K562 (cell line): ENCODE results near the gene NPFF. TPM values are rescaled to one million over a fixed set of nuclear protein-coding genes. Genes with fewer than 3 reads are reported as not detected.

Experiments used
- ARNT ChIP-seq, 2 experiments: fragments of 450-650 bp; IDR thresholded peaks; 2 replicates each; pipeline ENCODE4 v1.6.1; 2016; ENCODE audit warnings: mild to moderate bottlenecking in 1 of 2
- CSDE1 ChIP-seq, 2 experiments: fragments of 450-650 bp; IDR thresholded peaks; 2 replicates each; pipeline ENCODE4 v1.6.1; 2016; ENCODE audit warnings: mild to moderate bottlenecking in 1 of 2
- HCFC1 ChIP-seq: IDR thresholded peaks from 2 replicates; pipeline ENCODE4 v1.6.1; 2012; ENCODE audit warnings: low read depth, low read length, improper control_type of control experiment
- HDAC6 ChIP-seq: IDR thresholded peaks from 2 replicates; pipeline ENCODE4 v1.6.1; 2012; ENCODE audit warnings: low read depth, mild to moderate bottlenecking, control low read depth, inconsistent platforms, low read length, moderate library complexity
- KDM5B ChIP-seq: fragments of 200-600 bp; sonication (generic); IDR thresholded peaks from 2 replicates; pipeline ENCODE4 v1.6.1; 2012; ENCODE audit warnings: low read depth, mild to moderate bottlenecking, moderate library complexity, low read length, control low read depth, inconsistent platforms; ENCODE audit not compliant: insufficient replicate concordance
- MAZ ChIP-seq, 2 experiments: fragments of 450-650 bp in 1 of 2; sonication (generic) in 1 of 2; formaldehyde crosslinking; IDR thresholded peaks in 1 of 2; conservative IDR thresholded peaks in 1 of 2; 2 replicates each; pipeline versions ENCODE4 v1.4.0 to v1.5.0; 2020; ENCODE audit warnings: mild to moderate bottlenecking in 1 of 2, missing genetic modification reagents in 1 of 2
- MCM3 ChIP-seq: fragments of 450-650 bp; IDR thresholded peaks from 2 replicates; pipeline ENCODE4 v1.6.1; 2016
- NR4A1 ChIP-seq, 2 experiments: fragments of 250-450 bp in 1 of 2; fragments of 450-650 bp in 1 of 2; sonication (Bioruptor Pico) in 1 of 2; IDR thresholded peaks; 2 replicates each; pipeline versions ENCODE4 v1.4.0 to v1.6.1; 2016 to 2020; ENCODE audit warnings: mild to moderate bottlenecking in 2 of 2, missing compliant biosample characterization in 1 of 2, missing genetic modification characterization in 1 of 2, moderate library complexity in 1 of 2
- SIN3B ChIP-seq: fragments of 450-650 bp; IDR thresholded peaks from 2 replicates; pipeline ENCODE4 v1.6.1; 2017; ENCODE audit warnings: low read depth, mild to moderate bottlenecking, moderate library complexity
- SP1 ChIP-seq: sonication (generic); formaldehyde crosslinking; IDR thresholded peaks from 2 replicates; pipeline ENCODE4 v1.8.1; 2022; ENCODE audit warnings: mild to moderate bottlenecking, missing genetic modification reagents
- STAG1 ChIP-seq: sonication (generic); formaldehyde crosslinking; IDR thresholded peaks from 2 replicates; pipeline ENCODE4 v1.5.0; 2020; ENCODE audit warnings: missing genetic modification reagents, borderline replicate concordance
- TRIM24 ChIP-seq, 2 experiments: fragments of 450-650 bp; IDR thresholded peaks; 2 replicates each; pipeline ENCODE4 v1.6.1; 2016
- ZEB2 ChIP-seq: fragments of 450-650 bp; IDR thresholded peaks from 2 replicates; pipeline ENCODE4 v1.6.1; 2016
- ZNF232 ChIP-seq: sonication (generic); formaldehyde crosslinking; IDR thresholded peaks from 2 replicates; pipeline ENCODE4 v1.8.0; 2022; ENCODE audit warnings: mild to moderate bottlenecking, missing genetic modification reagents
- ZNF507 ChIP-seq: conservative IDR thresholded peaks from 2 replicates; pipeline ENCODE4 v1.6.1; 2017; ENCODE audit warnings: missing genetic modification characterization, missing compliant biosample characterization
- ZNF592 ChIP-seq: fragments of 450-650 bp; IDR thresholded peaks from 2 replicates; pipeline ENCODE4 v1.6.1; 2017; ENCODE audit warnings: antibody characterized with exemption, mild to moderate bottlenecking
- polyA plus RNA-seq, 8 experiments: library from polyadenylated mRNA; depleted of rRNA in 4 of 8; stranded (reverse) in 5 of 8; unstranded in 3 of 8; fragments of >200 nt; fragmentation: Nextera tagmentation in 2 of 8; fragmentation: Illumina TruSeq in 1 of 8; extraction: Ambion mirVana in 2 of 8; extraction: Trizol in 1 of 8; gene quantifications; 2 replicates each; pipeline versions ENCODE4 v1.2.1 to v1.2.3, GENCODE V29; 2011 to 2014; ENCODE audit warnings: inconsistent platforms in 1 of 8, missing spikeins in 1 of 8
- total RNA-seq, 7 experiments: library from RNA; depleted of rRNA in 6 of 7; stranded (reverse); fragments of >200 nt in 6 of 7; fragmentation: Illumina TruSeq in 2 of 7; extraction: Trizol in 2 of 7; gene quantifications; 2 replicates each; pipeline versions ENCODE4 v1.2.1 to v1.2.3, GENCODE V29; 2011 to 2021; ENCODE audit warnings: low replicate concordance in 1 of 7
- TF ChIP-seq, protein P1 (sequence below), 2 experiments: fragments of 450-650 bp; IDR thresholded peaks; 2 replicates each; pipeline ENCODE4 v1.6.1; 2016; ENCODE audit warnings: mild to moderate bottlenecking in 2 of 2, borderline replicate concordance in 1 of 2, low read depth in 1 of 2, moderate library complexity in 1 of 2

Gene NPFF
- total and polyA plus RNA-seq, 9 of the 15 experiments (the other 6 are each of a cell fraction or from before 2014, with no cell fraction given): 0.15 to 1.2 (median 0.55) TPM; not detected in 6

GRCh38 chr12:53501615-53502181 lies 5.6 kb downstream of the NPFF start (continued):
- no peak for TF ChIP-seq ZEB2
- no peak for TF ChIP-seq STAG1 (CRISPR knock-in tag)
- no peak for TF ChIP-seq CSDE1 (IDR thresholded peaks at IDR 0.05)
- no peak for TF ChIP-seq HDAC6
- no peak for TF ChIP-seq NR4A1 (CRISPR knock-in tag; IDR thresholded peaks at IDR 0.05)
- peak; percentile 22; the same call in 1 of the 2 replicates for TF ChIP-seq NR4A1 (tag; IDR thresholded peaks at IDR 0.05)
- no peak; a peak in 2 of 4 replicates for TF ChIP-seq MAZ (CRISPR knock-in tag; conservative IDR thresholded peaks at IDR 0.05 in 1 of 2, IDR thresholded peaks at IDR 0.05 in 1 of 2)
- peak; percentile 50 for TF ChIP-seq KDM5B
- no peak for TF ChIP-seq MCM3
- no peak for TF ChIP-seq ZNF232
- no peak for TF ChIP-seq SIN3B
- no peak for TF ChIP-seq ZNF507
- no peak for TF ChIP-seq ARNT (IDR thresholded peaks at IDR 0.05)
- no peak for TF ChIP-seq TRIM24 (IDR thresholded peaks at IDR 0.05)
- TF ChIP-seq HCFC1: no peak
- TF ChIP-seq SP1 (CRISPR knock-in tag): no peak
- TF ChIP-seq, protein P1, sequence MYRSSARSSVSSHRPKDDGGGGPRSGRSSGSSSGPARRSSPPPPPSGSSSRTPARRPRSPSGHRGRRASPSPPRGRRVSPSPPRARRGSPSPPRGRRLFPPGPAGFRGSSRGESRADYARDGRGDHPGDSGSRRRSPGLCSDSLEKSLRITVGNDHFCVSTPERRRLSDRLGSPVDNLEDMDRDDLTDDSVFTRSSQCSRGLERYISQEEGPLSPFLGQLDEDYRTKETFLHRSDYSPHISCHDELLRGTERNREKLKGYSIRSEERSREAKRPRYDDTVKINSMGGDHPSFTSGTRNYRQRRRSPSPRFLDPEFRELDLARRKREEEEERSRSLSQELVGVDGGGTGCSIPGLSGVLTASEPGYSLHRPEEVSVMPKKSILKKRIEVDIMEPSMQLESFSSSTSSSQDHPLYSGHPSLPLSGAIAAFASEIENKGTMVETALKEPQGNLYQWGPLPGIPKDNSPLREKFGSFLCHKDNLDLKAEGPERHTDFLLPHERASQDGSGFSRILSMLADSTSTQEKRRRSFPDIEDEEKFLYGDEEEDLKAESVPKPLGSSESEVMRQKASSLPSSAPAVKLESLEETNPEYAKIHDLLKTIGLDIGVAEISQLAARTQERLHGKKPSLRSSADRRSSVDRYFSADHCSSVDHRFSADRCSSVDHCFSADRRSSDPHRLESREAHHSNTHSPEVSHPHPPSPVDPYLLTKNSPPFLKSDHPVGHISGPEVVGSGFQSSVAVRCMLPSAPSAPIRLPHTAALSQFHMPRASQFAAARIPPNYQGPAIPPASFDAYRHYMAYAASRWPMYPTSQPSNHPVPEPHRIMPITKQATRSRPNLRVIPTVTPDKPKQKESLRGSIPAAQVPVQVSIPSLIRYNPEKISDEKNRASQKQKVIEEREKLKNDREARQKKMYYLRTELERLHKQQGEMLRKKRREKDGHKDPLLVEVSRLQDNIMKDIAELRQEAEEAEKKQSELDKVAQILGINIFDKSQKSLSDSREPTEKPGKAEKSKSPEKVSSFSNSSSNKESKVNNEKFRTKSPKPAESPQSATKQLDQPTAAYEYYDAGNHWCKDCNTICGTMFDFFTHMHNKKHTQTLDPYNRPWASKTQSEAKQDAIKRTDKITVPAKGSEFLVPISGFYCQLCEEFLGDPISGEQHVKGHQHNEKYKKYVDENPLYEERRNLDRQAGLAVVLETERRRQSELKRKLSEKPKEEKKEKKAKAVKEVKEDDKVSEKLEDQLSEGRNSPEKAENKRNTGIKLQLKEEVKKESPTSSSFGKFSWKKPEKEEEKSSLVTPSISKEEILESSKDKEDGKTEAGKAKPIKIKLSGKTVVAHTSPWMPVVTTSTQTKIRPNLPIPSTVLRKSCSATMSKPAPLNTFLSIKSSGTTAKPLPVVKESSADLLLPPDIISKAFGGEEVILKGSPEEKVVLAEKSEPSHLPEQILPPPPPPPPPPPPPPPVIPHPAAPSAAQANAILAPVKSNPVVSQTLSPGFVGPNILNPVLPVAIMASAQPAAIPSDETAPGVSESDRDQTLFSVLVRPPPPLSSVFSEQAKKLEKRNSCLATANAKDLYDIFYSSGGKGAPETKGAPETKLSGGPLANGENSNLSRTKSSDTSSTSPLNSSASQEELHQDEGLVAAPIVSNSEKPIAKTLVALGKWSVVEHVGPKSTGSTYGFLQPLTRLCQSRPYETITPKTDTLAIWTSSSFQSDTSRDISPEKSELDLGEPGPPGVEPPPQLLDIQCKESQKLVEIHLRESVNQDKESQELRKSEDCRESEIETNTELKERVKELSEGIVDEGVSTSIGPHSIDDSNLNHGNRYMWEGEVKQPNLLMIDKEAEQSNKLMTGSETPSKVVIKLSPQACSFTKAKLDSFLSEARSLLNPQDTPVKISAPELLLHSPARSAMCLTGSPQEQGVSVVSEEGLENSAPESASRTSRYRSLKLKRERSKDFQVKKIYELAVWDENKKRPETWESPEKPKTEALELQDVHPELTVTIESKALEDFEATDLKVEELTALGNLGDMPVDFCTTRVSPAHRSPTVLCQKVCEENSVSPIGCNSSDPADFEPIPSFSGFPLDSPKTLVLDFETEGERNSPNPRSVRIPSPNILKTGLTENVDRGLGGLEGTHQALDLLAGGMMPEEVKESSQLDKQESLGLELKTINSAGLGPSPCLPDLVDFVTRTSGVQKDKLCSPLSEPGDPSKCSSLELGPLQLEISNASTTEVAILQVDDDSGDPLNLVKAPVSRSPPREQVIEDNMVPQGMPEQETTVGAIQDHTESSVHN (IDR thresholded peaks at IDR 0.05; ENCODE audit: borderline replicate concordance in 1 of 2, low read depth in 1 of 2): no peak
- TF ChIP-seq ZNF592: peak; percentile 69; the same call in 1 of the 2 replicates
